ENCODE results near the gene MEPCE.

Gene MEPCE

GRCh38 chr7:100402241-100402640 lies 27.4 kb upstream of the MEPCE start:
- H3K4me3 ChIP-seq (ENCODE audit: low read length): no peak overlapping the region
- H3K36me3 ChIP-seq (replicated peaks; ENCODE audit: insufficient read depth, low read length): no peaks in the 10 kb centered on the region
- DNase-seq: no peak
- H3F3A ChIP-seq (ENCODE audit: insufficient read depth, low read length): no peaks in the 10 kb centered on the region
- H3K4me2 ChIP-seq (ENCODE audit: low read depth, low read length): no peak overlapping the region
- H3K9ac ChIP-seq (ENCODE audit: low read length): no peak overlapping the region
- peaks cover 15% of the 10 kb centered on the region for H3K27me3 ChIP-seq (replicated peaks; ENCODE audit: insufficient read depth, low read length)
- H4K20me1 ChIP-seq (ENCODE audit: insufficient read depth, low read length): no peaks in the 10 kb centered on the region
- no peak overlapping the region for H2AFZ ChIP-seq (ENCODE audit: low read length)
- no peaks in the 10 kb centered on the region for H3K79me2 ChIP-seq (ENCODE audit: low read length)
- no peak overlapping the region for H3K27ac ChIP-seq (ENCODE audit: low read length)
- H3K9me3 ChIP-seq (replicated peaks; ENCODE audit: insufficient read depth, low read length): no peaks in the 10 kb centered on the region
- peaks cover 8% of the 10 kb centered on the region for H3K4me1 ChIP-seq (ENCODE audit: low read length)
- TF ChIP-seq EZH2 (optimal IDR thresholded peaks at IDR 0.05; ENCODE audit: low read depth, low read length): no peak
- TF ChIP-seq CTCF (IDR thresholded peaks at IDR 0.05; ENCODE audit: low read length): no peak
- no peak for TF ChIP-seq EZH2phosphoT487 (IDR thresholded peaks at IDR 0.05; ENCODE audit: low read length)
- H3K9me2 ChIP-seq (replicated peaks; ENCODE audit: insufficient read depth, low read length): no peaks in the 10 kb centered on the region

- no peak overlapping the region for H2AFZ ChIP-seq (ENCODE audit: low read length)
- no peaks in the 10 kb centered on the region for H3K4me1 ChIP-seq (ENCODE audit: low read length)
- DNase-seq: no peak
- no peaks in the 10 kb centered on the region for H3F3A ChIP-seq (ENCODE audit: insufficient read depth, low read length)
- no peak overlapping the region for H3K4me2 ChIP-seq (ENCODE audit: low read depth, low read length)
- no peaks in the 10 kb centered on the region for H3K9me2 ChIP-seq (replicated peaks; ENCODE audit: insufficient read depth, low read length)
- TF ChIP-seq EZH2 (optimal IDR thresholded peaks at IDR 0.05; ENCODE audit: low read depth, low read length) (no peak), EZH2phosphoT487 (IDR thresholded peaks at IDR 0.05; ENCODE audit: low read length) (no peak), CTCF (IDR thresholded peaks at IDR 0.05; ENCODE audit: low read length) (no peak)
- H3K27me3 ChIP-seq (replicated peaks; ENCODE audit: insufficient read depth, low read length): no peaks in the 10 kb centered on the region
- no peak overlapping the region for H3K27ac ChIP-seq (ENCODE audit: low read length)
- H3K9ac ChIP-seq (ENCODE audit: low read length): no peak overlapping the region
- no peak overlapping the region for H3K4me3 ChIP-seq (ENCODE audit: low read length)
- no peaks in the 10 kb centered on the region for H4K20me1 ChIP-seq (ENCODE audit: insufficient read depth, low read length)
- H3K79me2 ChIP-seq (ENCODE audit: low read length): no peaks in the 10 kb centered on the region
- no peaks in the 10 kb centered on the region for H3K9me3 ChIP-seq (replicated peaks; ENCODE audit: insufficient read depth, low read length)
- no peaks in the 10 kb centered on the region for H3K36me3 ChIP-seq (replicated peaks; ENCODE audit: insufficient read depth, low read length)
Observed at GRCh38 chr7:100406767-100407166, 22.9 kb upstream of the MEPCE start.

DNA sequence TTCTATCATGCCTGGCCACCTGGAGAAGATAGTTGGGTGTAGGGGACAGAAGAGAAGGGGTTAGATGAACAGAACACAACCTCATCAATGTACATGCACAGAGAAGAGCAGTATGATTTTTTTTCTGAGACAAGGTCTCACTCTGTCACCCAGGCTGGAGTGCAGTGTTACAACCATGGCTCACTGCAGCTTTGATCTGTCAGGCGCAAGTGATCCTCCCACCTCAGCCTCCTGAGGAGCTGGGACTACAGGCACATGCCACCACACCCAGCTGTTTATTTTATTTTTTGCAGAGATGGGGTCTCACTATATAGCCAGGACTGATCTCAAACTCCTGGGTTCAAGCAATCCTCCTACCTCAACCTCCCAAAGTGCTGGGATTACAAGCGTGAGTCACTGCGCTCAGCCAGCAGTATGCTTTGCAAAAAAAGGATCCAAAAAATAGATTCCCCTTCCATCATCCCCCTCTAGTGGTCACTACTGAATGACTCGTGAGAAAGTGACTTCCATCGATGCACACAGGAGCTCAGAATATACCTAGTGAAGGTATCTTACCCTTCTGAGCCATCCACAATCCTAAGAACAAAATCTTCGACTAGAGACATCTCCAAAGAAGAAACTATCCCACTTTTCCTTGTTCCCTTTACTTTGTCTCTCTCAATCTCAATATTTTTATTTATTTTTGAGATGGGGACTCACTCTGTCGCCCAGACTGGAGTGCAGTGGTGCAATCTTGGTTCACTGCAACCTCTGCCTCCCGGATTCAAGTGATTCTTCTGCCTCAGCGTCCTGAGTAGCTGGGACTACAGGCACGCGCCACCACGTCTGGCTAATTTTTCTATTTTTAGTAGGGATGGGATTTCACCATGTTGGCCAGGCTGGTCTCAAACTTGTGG lies 22.1 kb upstream of the MEPCE start:
- Histone ChIP-seq H3F3A (ENCODE audit: insufficient read depth, low read length) (no peaks in the 10 kb centered on the region), H3K36me3 (replicated peaks; ENCODE audit: insufficient read depth, low read length) (no peaks in the 10 kb centered on the region), H3K27me3 (replicated peaks; ENCODE audit: insufficient read depth, low read length) (no peaks in the 10 kb centered on the region), H3K27ac (ENCODE audit: low read length) (no peak overlapping the region), H3K9me3 (replicated peaks; ENCODE audit: insufficient read depth, low read length) (no peaks in the 10 kb centered on the region), H3K9ac (ENCODE audit: low read length) (no peak overlapping the region), H3K4me1 (ENCODE audit: low read length) (no peaks in the 10 kb centered on the region), H4K20me1 (ENCODE audit: insufficient read depth, low read length) (no peaks in the 10 kb centered on the region), H3K9me2 (replicated peaks; ENCODE audit: insufficient read depth, low read length) (no peaks in the 10 kb centered on the region), H3K4me2 (ENCODE audit: low read depth, low read length) (no peak overlapping the region), H2AFZ (ENCODE audit: low read length) (no peak overlapping the region), H3K4me3 (ENCODE audit: low read length) (no peak overlapping the region), H3K79me2 (ENCODE audit: low read length) (no peaks in the 10 kb centered on the region)
- peak; percentile 74 for DNase-seq
- TF ChIP-seq EZH2 (optimal IDR thresholded peaks at IDR 0.05; ENCODE audit: low read depth, low read length): no peak
- peak; percentile 69 for TF ChIP-seq CTCF (IDR thresholded peaks at IDR 0.05; ENCODE audit: low read length)
- TF ChIP-seq EZH2phosphoT487 (IDR thresholded peaks at IDR 0.05; ENCODE audit: low read length): no peak
